PC-9 (cell line): ENCODE measurements around the gene DIAPH2. TPM values are rescaled to one million over a fixed set of nuclear protein-coding genes. Genes with fewer than 3 reads are reported as not detected.

Experiments
- BruUV-seq: library from RNA; stranded (reverse); fragments of 400-500 nt; replicated peaks from 2 replicates; lab custom pipeline; 2021; lab: Mats Ljungman, UMichigan
- CTCF ChIA-PET: fragments of 300-600 bp; sonication (Branson Sonifier 250); formaldehyde crosslinking; loops from one replicate; lab custom pipeline; 2022; ENCODE audit warnings: antibody characterized with exemption; lab: Charles Lee
- POLR2A ChIA-PET: fragments of 300-600 bp; sonication (Branson Sonifier 250); formaldehyde crosslinking; loops from one replicate; lab custom pipeline; 2022; ENCODE audit warnings: antibody characterized with exemption; ENCODE audit not compliant: unreplicated experiment; lab: Charles Lee
- DNase-seq, 2 experiments: peaks; one replicate each; pipeline versions ENCODE4 v3.0.0 to v3.0.0-alpha.2; 2015 to 2022; ENCODE audit warnings: mixed read lengths in 1 of 2
- H2AFZ ChIP-seq: fragments of 200-600 bp; sonication (generic); 2 replicates; pipeline ENCODE4 v1.8.1; 2017; ENCODE audit warnings: antibody characterized with exemption
- H3F3A ChIP-seq: fragments of 200-600 bp; sonication (generic); 2 replicates; pipeline ENCODE4 v1.8.1; 2017; ENCODE audit warnings: antibody characterized with exemption, mild to moderate bottlenecking, low read depth; ENCODE audit not compliant: insufficient read depth
- H3K27ac ChIP-seq: fragments of 200-600 bp; sonication (generic); 2 replicates; pipeline ENCODE4 v1.6.1; 2016; ENCODE audit warnings: mixed run types
- H3K27me3 ChIP-seq: fragments of 200-600 bp; sonication (generic); 2 replicates; pipeline ENCODE4 v1.6.1; 2016; ENCODE audit warnings: low read depth, mixed run types; ENCODE audit not compliant: insufficient read depth
- H3K36me3 ChIP-seq: fragments of 200-600 bp; sonication (generic); 2 replicates; pipeline ENCODE4 v1.6.1; 2016; ENCODE audit warnings: low read depth, mixed run types
- H3K4me1 ChIP-seq: fragments of 200-600 bp; sonication (generic); replicated peaks from 2 replicates; pipeline ENCODE4 v1.6.1; 2016; ENCODE audit warnings: mixed run types; ENCODE audit not compliant: insufficient read depth
- H3K4me2 ChIP-seq: fragments of 200-600 bp; sonication (generic); 2 replicates; pipeline ENCODE4 v1.6.1; 2017; ENCODE audit warnings: mixed run types
- H3K4me3 ChIP-seq: fragments of 200-600 bp; sonication (generic); 2 replicates; pipeline ENCODE4 v1.6.1; 2016; ENCODE audit warnings: mixed run types
- H3K79me2 ChIP-seq: fragments of 200-600 bp; sonication (generic); 2 replicates; pipeline ENCODE4 v1.6.1; 2017; ENCODE audit warnings: low read depth, mixed run types
- H3K9me2 ChIP-seq: fragments of 200-600 bp; sonication (generic); 2 replicates; pipeline ENCODE4 v1.8.1; 2017; ENCODE audit warnings: mild to moderate bottlenecking; ENCODE audit not compliant: insufficient read depth
- H3K9me3 ChIP-seq: fragments of 200-600 bp; sonication (generic); 2 replicates; pipeline ENCODE4 v1.8.1; 2016; ENCODE audit warnings: low read depth; ENCODE audit not compliant: insufficient read depth
- H4K20me1 ChIP-seq: fragments of 200-600 bp; sonication (generic); 2 replicates; pipeline ENCODE4 v1.8.1; 2017; ENCODE audit not compliant: insufficient read depth
- CTCF ChIP-seq: fragments of 200-600 bp; sonication (generic); conservative IDR thresholded peaks from 2 replicates; pipeline ENCODE4 v1.6.1; 2017; ENCODE audit warnings: mixed run types, antibody characterized with exemption, mild to moderate bottlenecking, moderate library complexity
- EZH2 ChIP-seq: fragments of 200-600 bp; sonication (generic); IDR thresholded peaks from 2 replicates; pipeline ENCODE4 v1.8.0; 2017; ENCODE audit warnings: antibody characterized with exemption, low read depth
- intact Hi-C: fragments of 100-400 bp; cut with micrococcal nuclease; formaldehyde crosslinking; loops from one replicate; pipeline ENCODE4 v1.10.0; 2022; ENCODE audit not compliant: unreplicated experiment
- total RNA-seq: library from RNA; stranded (reverse); gene quantifications from 2 replicates; pipeline ENCODE4 v1.2.3, GENCODE V29; 2021

DIAPH2 gene
- total RNA-seq, 1 experiment from 2014 or later, result 12.0 TPM

DNA sequence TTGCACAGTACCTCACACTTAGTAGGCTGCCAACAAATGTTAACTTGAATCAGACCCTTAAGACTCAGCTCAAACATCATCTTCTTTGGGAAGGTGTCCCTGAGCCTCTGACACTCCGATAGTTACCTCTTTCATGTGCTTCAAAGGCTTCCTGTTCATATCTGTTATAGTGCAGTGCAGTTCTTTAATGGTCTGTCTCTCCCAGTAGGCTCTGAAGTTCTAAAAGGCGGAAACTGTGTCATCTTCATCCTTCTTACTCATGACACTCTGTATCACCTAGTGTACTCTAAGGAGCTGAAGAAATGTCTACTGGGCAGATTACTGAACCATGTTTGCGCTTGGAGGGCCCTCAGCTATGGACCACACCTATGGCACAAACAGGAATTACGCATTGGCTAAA, 2.1 kb upstream of the DIAPH2 start:
- ChIA-PET CTCF (no interaction called here), POLR2A (no interaction called here)
- intact Hi-C loops, result loop anchor here (10.0 kb wide), 2 partner anchors 278 to 308 kb away; no protein-coding TSS in a partner anchor

GRCh38 chrX:96683997-96684338, 674 bp upstream of the DIAPH2 start:
- CTCF ChIA-PET, result no interaction called here
- H3K36me3 ChIP-seq, result no peaks in the 10 kb centered on the region
- intact Hi-C loops, result loop anchor here (10.0 kb wide), 2 partner anchors 279 to 309 kb away; no protein-coding TSS in a partner anchor
- H4K20me1 ChIP-seq, result no peaks in the 10 kb centered on the region
- H3K9me2 ChIP-seq, result no peaks in the 10 kb centered on the region
- H3F3A ChIP-seq, result peaks cover 13% of the 10 kb centered on the region; the same call in 1 of the 2 replicates
- peaks cover 38% of the 10 kb centered on the region for H3K79me2 ChIP-seq
- no peak for DNase-seq
- TSS peak; percentile 36 for BruUV-seq
- no peaks in the 10 kb centered on the region for H3K27me3 ChIP-seq
- H3K4me3 ChIP-seq, result peak overlapping the region; percentile 87; the same call in 1 of the 2 replicates
- H3K4me2 ChIP-seq, result peak overlapping the region; percentile 90
- POLR2A ChIA-PET, result interaction anchor here (0.6 kb wide), 1 partner anchor 309 kb away, joined by 7 read pairs; no protein-coding TSS in a partner anchor
- H3K9me3 ChIP-seq, result no peaks in the 10 kb centered on the region
- TF ChIP-seq CTCF (no peak), EZH2 (no peak)
- H3K27ac ChIP-seq, result peak overlapping the region; percentile 87
- H3K4me1 ChIP-seq, result peaks cover 19% of the 10 kb centered on the region
- H2AFZ ChIP-seq, result peak overlapping the region; percentile 96

More for the DNA sequence above, 2.1 kb upstream of the DIAPH2 start:
- Histone ChIP-seq H3K4me1 (peaks cover 19% of the 10 kb centered on the region), H3K79me2 (peaks cover 23% of the 10 kb centered on the region), H3K9me3 (no peaks in the 10 kb centered on the region), H4K20me1 (no peaks in the 10 kb centered on the region), H3K4me2 (no peak overlapping the region), H3K27ac (no peak overlapping the region), H3K9me2 (no peaks in the 10 kb centered on the region), H2AFZ (no peak overlapping the region), H3K36me3 (no peaks in the 10 kb centered on the region), H3K27me3 (no peaks in the 10 kb centered on the region), H3K4me3 (no peak overlapping the region), H3F3A (peaks cover 13% of the 10 kb centered on the region; the same call in 1 of the 2 replicates)
- BruUV-seq, result no TSS peak
- TF ChIP-seq CTCF (no peak), EZH2 (no peak)
- DNase-seq, result no peak

- Histone ChIP-seq H3K36me3 (no peaks in the 10 kb centered on the region), H3K27ac (peak overlapping the region; percentile 87), H3K9me2 (no peaks in the 10 kb centered on the region), H3K4me1 (peaks cover 19% of the 10 kb centered on the region), H2AFZ (peak overlapping the region; percentile 96), H4K20me1 (no peaks in the 10 kb centered on the region), H3F3A (peaks cover 13% of the 10 kb centered on the region; the same call in 1 of the 2 replicates), H3K9me3 (no peaks in the 10 kb centered on the region), H3K79me2 (peaks cover 51% of the 10 kb centered on the region), H3K4me3 (peak overlapping the region; percentile 87), H3K4me2 (peak overlapping the region; percentile 90), H3K27me3 (no peaks in the 10 kb centered on the region)
- TSS peak; percentile 33 for BruUV-seq
- intact Hi-C loops, result loop anchor here (10.0 kb wide), 2 partner anchors 281 to 311 kb away; no protein-coding TSS in a partner anchor
- ChIA-PET CTCF (no interaction called here), POLR2A (interaction anchor here (0.7 kb wide), 1 partner anchor 313 kb away, joined by 5 read pairs; no protein-coding TSS in a partner anchor)
- TF ChIP-seq EZH2, result no peak
- TF ChIP-seq CTCF, result no peak
- peak; percentile 21 to 42 for DNase-seq
Measured at GRCh38 chrX:96685210-96686099, 813 bp downstream of the DIAPH2 start.
